AG09319 (cell line): ENCODE results near the gene GARIN5A.

ENCODE experiments used
- DNase-seq: peaks from one replicate; pipeline ENCODE4 v3.0.0-alpha.2; 2010; ENCODE audit warnings: low read depth; ENCODE audit errors: extremely low read depth
- CTCF ChIP-seq: IDR thresholded peaks from 2 replicates; pipeline ENCODE4 v1.5.1; 2011; ENCODE audit warnings: low read depth, mild to moderate bottlenecking, inconsistent platforms, low read length, moderate library complexity

GARIN5A gene

GRCh38 chr19:50423279-50424113 is 53.2 kb downstream of the GARIN5A start:
- no peak for DNase-seq
- no peak for TF ChIP-seq CTCF

DNA sequence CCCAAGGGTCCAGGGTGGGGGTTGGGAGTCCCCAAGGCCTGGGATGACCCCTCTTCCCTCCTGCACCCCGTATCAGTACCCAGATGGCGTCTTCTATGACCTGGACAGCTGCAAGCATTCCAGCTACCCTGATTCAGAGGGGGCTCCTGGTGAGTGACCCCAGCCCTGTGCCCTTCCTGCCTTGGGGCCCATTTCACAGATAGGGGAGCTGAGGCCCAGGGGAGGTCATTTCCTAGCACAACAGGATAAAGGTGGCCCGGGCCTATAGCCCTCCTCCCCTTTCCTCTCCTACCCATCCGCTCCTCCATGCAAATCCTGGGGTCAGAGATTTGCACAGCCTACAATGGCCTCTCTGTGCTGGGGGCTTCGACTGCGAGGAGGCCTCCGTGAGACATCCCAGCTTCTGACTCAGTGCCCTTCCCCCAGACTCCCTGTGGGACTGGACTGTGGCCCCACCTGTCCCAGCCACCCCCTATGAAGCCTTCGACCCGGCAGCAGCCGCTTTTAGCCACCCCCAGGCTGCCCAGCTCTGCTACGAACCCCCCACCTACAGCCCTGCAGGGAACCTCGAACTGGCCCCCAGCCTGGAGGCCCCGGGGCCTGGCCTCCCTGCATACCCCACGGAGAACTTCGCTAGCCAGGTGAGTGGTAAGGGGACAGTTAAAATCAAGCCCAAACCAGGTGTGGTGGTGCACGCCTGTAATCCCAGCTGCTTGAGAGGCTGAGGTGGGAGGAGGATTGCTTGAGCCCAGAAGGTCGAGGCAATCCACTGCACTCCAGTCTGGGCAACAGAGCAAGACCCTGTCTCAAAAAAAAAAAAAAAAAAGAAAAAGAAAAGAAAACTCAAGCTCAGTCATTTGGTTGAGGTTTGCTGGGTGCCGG is 54.0 kb downstream of the GARIN5A start:
- TF ChIP-seq CTCF, result no peak
- no peak for DNase-seq

DNA sequence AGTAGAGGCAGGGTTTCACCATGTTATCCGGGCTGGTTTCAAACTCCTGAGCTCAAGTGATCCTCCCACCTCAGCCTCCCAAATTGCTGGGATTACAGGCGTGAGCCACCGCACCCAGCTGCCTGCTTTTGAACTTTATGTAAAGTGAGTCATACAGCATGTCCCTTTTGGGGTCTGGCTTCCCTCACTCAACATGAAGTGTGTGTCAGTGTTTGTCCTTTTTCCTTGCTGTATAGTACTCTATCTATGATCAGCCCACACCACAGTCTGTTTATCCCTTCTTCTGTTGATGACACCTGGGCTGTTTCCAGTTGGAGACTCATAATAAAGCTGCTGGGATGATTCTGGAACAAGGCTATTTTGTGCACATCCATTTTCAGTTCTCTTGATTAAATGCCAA is 55.8 kb downstream of the GARIN5A start:
- no peak for DNase-seq
- no peak for TF ChIP-seq CTCF

DNA sequence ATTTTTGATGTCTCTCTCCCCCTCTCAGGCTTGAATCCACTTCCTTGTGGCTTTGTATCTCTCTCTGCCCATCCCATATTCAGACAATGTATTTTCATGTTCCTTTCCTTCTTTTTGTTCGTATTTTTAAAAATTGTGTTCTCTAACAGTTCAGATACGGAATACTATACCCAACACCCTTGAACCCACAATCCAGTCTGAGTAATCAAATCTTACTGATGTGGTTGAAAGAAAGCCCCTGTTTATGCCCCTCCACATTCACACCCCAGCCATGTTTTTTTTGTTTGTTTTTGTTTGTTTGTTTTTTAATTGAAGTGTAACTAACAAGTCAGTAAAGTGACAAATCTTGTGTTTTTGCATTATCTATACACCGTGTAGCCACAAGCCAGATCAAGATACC is 56.5 kb downstream of the GARIN5A start:
- DNase-seq, result no peak
- no peak for TF ChIP-seq CTCF

GRCh38 chr19:50419580-50420035 is 57.0 kb downstream of the GARIN5A start:
- DNase-seq, result no peak
- TF ChIP-seq CTCF, result no peak

DNA sequence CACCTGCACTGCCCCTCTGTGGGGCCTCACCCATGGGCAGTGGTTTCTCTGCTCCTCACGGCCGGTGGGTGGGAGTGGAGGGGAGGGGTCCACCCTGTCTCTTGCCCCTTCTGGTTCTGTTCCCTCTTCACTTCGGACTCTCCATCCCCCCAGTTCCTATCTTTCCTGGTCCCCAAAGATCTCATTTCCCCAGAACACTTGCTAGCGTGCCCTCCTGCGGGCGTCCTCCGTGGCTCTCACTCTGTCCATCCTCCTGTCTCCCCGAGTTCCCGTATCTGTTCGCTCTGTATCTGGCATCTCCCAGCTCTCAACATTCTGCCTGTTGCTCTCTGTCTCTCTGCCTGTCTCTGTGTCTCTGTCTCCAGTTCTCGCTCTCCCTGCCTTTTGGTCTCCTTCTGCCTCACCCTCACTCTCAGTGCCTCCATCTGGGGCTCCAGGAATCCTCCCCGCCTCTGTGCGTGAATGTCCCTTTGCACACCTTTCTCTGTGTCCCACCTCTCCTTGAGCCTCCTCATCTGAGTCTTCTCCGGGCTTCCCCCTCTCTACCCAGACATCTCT is 57.5 kb downstream of the GARIN5A start:
- no peak for DNase-seq
- TF ChIP-seq CTCF, result no peak
